HG03097 (cell line): ENCODE data around the gene RAB19.
"Not testable (repeated sequence)": the region's sequence is repeated elsewhere in the genome, so short reads cannot be mapped to it uniquely, and the experiment has no call there.

Experiments
- ATAC-seq: cut with Tn5 transposase; IDR thresholded peaks from one replicate; pipeline ENCODE4 v1.9.1; 2021; ENCODE audit not compliant: unreplicated experiment, low FRiP score

RAB19 gene

DNA sequence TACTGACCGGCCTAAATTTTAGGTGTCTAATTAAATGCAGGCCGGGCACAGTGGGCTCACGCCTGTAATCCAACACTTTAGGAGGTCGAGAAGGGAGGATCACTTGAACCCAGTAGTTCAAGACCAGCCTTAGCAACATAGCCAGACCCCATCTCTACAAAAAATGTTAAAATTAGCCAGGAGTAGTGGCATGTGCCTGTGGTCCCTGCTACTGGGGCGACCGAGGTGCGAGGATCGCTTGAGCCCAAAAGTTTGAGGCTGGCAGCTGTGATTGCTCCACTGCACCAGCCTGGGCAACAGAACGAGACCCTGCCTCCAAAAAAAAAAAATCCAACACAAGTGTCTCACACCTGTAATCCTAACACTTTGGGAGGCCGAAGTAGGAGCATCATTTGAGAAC is 5.0 kb upstream of the RAB19 start:
- no peak for ATAC-seq

DNA sequence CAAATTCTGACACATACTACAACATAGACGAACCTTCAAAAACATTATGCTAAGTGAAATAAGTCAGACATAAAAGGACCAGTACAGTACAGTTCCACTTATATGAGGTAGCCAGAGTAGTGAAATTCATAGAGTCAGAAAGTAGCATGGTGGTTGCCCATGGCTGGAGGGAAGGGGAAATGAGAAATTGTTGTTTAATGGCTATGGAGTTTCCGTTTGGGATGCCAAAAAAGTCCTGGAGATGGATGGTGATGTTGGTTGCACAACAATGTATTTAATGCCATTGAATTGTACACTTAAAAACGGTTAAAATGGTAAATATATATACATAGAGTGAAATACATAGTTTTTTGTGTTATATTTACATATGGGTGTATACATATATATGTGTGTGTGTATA is 3.5 kb upstream of the RAB19 start:
- no peak for ATAC-seq

DNA sequence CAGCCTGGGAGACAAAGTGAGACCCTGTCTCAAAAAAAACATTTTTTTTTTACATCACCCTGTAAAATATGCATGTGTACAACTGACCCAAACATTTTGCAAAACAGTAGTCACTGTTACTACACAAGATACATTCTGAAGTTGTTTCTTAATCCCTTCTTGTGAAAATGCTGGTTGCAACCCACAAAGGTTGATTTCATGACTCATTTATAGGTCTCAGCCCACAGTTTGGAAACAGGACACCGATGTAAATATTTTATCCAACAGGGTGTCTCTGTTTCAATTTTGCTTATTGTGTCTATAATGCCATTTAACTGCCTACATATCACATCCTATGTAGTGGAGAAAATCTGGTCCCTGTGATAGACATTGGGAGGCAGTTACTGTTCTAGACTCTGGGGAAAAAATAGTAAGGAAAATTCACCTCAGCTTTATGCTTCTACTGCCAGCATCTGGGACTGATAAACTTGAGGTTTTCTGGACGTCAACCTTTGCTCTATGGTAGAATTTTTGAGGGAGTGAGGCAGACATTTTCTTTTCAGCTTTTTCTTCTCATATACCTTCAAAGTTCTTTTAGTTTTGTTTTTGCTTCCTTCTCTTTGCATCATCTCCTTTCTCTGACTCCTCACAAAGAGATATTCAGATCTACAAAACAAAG is 1.6 kb upstream of the RAB19 start:
- ATAC-seq = no peak

DNA sequence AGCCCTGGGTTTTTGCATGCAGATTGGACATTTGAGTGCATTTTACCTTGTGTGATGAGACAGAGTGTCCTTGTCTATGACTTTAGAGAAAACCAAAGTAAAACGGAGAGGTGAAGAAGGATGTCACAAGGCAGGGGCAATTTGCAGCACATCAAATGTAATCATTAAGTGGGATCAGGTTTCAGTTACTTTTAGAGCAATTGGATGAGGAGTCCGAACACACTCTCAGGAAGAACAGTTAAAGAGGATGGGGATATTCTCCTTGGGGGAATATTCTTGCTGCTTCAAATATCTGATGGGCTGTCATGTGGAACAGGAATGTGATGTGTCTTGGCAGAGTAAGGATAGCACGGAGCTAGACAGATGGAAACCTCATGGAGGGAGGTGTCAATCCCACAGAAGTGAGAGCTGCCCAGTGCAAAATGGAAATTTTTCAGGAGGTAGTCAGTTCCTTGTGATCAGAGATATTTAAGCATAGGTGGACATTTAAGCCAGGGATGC is 757 bp downstream of the RAB19 start:
- no peak for ATAC-seq

DNA sequence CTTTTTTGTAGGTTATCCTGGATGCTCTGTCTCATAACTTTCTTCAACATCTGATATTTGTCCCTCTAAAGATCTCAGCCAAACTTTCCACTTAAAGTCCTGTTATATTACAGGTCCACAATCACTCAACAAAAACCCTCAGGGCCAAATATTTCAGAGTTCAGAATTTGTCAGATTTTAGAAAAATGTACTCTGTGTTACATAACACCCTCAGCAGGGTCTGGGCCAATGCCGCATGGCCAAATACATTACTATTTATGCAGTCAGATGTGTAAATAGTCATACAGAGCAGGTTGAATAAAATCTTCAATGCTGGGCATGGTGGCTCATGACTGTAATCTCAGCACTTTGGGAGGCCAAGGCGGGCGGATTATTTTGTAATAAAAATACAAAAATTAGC is 11.5 kb downstream of the RAB19 start:
- no peak for ATAC-seq

DNA sequence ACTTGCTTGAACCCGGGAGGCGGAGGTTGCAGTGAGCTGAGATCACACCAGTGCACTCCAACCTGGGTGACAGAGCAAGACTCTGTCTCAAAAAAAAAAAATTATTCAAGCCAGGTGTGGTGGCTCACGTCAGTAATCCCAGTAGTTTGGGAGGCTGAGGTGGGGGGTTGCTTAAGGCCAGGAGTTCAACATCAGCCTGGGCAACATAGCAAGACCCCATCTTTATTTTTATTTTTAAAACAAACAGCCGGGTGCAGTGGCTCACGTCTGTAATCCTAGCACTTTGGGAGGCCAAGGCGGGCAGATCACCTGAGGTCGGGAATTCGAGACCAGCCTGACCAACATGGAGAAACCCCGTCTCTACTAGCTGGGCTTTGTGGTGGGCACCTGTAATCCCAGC is 12.0 kb downstream of the RAB19 start:
- ATAC-seq = not testable (repeated sequence)

DNA sequence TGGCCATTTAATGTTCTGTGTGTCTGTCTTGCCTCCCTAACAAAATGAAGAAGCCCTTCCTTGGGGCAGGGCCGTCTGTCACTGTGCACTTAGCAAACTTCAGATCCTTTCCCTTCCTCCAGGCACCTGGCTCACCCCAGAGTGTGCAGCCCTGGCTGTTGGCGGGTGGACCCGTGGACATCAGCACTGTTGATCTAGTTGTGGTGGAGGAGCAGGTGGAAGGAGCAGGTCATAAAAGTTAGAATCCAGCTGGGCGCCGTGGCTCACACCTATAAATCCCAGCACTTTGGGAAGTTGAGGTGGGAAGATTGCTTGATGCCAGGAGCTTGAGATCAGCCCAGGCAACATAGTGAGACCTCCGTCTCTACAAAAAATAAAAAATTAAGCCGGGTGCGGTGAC is 12.7 kb downstream of the RAB19 start:
- no peak for ATAC-seq

DNA sequence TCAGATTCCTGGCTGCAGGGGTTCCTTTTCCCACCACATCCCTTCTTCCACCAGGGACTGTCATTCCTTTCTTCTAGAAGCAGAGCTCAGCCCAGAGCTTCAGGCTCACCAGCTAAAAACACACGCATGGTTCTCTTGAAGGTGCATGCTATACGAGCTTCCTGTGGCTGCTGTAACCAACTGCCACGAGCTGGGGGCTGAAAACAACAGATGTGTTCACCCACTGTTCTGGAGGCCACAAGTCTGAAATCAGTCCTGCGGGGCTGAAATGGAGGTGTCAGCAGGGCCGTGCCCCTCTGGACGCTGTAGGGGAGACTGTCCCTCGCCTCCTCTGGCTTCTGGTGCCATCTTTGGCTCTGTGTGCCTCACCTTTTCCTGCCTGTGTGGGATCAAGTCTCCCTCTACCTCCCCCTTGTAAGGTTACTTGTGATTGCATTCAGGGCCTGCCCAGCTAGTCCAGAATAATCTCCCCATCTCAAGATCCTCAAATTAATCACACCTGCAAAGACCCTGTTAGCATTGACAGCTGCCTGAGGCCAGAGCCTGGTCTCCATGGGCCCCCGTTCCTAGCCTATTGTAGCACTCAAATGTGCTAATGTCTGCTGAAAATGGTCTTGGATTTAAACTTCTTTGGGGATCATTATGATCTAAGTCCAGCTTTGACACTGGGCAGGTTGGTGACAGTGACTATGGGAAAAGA is 13.7 kb downstream of the RAB19 start:
- no peak for ATAC-seq

DNA sequence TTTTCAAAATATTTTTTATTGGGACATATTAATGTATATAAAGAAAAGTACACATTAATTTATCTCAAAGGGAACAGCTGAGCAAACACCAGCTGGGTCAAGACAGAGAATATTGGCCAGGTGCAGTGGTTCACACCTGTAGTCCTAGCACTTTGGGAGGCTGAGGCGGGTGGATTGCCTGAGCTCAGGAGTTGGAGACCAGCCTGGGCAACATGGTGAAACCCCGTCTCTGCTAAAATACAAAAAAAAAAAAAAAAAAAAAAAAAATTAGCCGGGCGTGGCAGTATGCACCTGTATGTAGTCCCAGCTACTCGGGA is 14.3 kb downstream of the RAB19 start:
- ATAC-seq = not testable (repeated sequence)

DNA sequence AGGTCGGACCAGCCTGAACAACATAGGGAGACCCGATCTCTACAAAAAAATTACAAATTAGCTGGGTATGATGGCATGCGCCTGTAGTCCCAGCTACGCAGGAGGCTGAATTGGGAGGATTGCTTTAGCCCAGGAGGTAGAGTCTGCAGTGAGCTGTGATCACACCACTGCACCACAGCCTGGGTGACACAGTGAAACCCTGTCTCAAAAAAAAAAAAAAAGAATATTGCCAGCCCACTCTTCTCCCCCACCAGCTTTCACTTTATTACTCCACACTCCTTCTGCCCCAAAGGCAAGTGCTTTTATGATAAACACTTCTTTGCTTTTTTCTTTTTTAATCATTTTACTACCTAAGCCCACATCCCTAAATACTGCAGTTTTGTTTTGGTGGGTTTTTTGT is 14.8 kb downstream of the RAB19 start:
- ATAC-seq = no peak

DNA sequence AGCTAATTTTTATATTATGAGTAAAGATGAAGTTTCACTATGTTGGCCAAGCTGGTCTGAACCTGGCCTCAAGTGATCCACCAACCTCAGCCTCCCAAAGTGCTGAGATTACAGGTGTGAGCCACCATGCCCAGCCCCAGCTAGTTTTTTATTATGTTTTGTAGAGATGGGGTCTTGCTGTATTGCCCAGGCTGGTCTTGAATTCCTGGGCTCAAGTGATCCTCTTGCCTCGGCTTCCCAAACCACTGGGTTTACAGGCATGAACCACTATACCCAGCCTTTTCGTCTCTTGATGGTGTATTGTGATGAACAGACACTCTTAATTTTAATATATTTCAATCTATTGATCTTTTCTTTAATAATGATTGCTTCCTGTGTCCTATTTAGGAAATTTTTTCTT is 17.7 kb downstream of the RAB19 start:
- no peak for ATAC-seq

DNA sequence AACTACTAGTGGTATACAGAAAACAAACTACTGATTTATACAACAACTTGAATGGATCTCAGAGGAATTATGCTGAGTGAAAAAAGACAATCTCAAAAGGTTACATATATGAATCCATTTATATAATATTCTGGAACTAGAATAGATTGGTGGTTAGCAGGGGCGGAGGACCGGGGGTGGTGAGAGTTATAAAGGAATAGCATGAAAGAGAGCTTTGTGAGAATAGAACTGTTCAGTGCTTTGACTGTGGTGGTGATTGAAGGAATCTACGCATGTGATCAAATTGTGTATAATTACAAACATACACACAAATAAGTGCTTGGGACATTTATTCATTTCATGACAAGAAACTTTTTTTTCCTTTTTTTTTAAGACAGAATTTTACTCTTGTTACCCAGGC is 19.6 kb downstream of the RAB19 start:
- no peak for ATAC-seq

DNA sequence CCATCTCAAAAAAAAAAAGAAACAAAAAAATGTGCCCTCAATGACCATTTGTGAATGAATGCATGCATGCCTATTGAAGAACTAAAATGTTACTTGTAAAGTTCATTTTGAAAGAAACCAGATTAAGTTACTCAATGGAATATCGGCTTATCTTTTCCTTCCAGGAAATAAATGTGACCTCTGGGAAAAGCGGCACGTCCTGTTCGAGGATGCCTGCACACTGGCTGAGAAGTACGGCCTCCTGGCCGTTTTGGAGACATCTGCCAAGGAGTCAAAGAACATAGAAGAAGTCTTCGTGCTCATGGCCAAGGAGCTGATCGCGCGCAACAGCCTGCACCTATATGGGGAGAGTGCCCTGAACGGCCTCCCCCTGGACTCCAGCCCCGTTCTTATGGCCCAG is 21.9 kb downstream of the RAB19 start:
- no peak for ATAC-seq

DNA sequence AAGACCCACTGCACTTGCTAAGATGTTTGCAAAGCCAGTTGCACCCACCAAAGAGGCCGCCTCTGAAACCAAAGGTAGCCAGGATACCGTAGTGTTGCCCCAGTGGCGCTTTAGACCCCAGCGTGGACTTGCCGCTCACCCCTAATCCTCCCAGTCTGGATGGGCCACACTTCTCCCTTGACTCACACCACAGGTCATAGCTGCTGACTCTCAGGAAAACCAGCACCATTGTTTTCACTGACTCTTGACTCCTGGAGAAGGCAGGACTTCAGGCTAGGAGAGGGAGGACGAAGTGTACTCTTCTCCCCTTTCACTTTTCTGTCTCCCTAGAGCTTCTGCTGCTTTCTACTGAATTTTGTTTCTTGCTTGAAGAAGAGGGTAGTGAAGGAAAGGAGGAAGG is 22.3 kb downstream of the RAB19 start:
- ATAC-seq = no peak

DNA sequence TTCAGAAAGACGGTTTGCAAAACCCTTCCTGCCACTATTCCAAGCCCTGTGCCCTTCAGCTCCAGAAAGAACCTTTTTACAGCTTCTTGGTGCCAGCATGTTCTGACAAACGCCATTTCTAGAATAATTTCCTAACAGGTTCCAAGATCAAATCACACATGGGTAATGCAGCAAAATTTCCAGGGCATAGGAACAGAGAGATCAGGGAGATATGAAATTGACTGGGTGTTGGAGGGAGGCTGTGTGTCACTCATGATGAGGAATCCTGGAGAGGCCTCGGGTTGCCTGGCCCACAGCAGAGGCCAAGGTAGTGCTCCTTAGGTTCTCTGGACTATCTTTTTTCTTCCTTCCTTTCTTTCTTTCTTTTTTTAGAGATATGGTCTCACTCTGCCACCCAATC is 29.5 kb downstream of the RAB19 start:
- no peak for ATAC-seq

DNA sequence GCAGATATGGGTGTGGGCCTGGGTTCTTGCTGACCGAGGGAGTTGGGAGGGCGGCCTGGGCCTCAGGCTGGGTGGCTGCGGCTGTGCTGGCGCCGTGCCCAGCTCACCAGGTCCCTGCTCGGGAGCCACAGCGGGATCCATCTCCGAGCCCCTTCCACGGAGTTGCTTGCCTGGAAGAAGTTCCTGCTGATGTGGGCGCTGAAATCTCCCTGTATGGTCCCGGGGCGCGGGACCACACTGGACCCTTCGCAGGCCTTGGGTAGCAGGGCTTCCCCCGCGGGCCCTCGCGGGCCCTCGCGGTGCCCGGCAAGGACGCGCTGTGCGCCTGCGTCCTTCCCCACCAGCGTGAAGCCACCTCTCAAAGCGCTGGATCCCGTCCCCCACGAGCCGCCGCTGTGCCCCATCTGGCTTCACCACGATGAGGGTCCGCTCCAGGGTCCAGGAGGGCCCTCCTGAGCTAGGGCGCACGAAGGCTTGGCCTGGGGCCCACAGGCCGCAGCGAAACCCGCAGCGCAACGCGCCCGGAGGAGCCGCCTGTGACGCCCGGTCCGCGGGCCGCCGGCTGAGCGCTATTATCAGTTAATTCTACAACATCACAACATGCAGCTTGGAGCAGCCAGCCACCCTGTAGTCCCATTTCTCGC is 31.5 kb downstream of the RAB19 start:
- ATAC-seq = no peak

DNA sequence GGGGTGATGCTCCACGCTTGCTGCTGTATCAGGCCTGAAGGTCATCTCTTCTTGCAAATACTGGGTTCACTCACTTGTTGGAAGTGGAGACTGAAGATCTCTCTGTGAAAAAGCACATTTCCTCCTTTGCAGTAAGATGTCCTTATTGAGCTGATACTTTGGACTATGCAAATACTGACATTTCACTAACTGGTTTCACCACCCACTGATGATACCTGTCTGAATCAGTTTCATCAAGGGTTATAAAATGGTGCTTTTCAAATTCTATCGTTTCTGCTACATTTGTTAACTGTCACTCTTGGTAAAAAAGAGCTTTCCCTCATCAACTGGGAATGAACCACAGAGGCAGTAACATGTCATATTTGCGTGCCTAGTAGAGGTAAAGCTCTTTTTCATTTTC is 35.5 kb downstream of the RAB19 start:
- ATAC-seq = no peak

DNA sequence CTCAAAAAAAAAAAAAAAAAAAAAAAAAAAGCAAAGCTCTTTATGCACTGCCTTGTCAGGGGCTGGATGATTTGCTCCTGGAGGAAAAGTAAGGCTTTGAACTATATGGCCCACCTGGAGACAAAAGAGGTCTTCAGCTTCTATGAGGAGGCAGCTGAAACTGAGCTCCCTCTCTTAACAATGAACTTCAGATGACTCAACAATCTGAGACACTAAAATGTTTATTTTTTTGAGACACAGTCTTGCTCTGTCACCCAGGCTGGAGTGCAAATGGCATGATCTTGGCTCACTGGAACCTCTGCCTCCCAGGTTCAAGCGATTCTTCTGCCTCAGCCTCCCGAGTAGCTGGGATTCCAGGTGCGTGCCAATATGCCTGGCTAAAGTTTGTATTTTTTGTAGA is 36.7 kb downstream of the RAB19 start:
- no peak for ATAC-seq

DNA sequence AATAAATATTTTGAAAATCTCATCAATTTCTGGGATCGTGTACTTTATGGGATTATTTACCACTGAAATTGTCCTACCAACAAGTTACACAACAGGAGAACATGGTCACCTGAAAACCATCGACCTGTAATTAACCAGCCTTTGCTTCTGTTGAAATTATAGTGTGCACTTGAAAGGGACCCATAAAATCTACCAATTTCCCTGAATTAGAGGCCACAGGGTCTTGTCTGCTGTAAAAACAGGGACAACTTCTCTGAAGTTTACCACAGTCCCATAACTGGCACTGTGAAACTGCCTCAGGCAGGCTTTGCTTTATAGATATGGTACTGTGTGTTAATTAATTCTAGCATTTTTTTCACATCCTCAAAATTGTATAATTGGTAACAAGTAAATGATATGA is 37.7 kb downstream of the RAB19 start:
- ATAC-seq = no peak

DNA sequence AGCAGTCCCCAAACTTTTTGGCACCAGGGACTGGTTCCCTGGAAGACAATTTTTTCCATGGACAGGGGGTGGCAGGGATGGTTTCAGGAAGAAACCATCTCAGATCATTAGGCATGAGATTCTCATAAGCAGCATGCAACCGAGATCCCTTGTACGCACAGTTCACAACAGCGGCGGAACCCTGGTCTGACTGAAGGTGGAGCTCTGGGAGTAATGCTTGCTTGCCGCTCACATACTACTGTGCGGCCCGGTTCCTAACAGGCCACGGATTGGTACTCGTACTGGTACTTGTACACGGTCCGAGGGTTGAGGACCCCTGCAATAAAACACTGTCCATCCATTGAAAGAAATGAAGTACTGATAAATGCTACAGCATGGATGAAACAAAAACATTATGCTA is 42.6 kb downstream of the RAB19 start:
- no peak for ATAC-seq

DNA sequence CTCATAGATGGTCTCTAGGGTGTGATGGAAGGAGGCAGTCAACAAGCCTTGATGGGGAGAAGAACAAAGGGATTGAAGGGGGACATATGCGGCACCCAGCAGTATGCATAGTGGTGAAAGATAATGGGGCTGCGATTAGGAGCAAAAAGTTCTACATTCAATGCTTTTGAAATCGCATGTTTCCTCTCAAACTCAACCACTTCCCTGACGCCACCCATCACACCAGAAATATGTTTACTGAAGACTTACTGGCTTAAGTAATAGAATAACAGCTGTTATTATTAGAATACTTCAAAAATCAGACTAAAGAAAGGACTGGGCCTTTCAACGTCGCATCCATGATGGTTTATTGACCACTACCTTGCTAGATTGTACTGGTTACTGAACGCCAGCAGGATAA is 44.0 kb downstream of the RAB19 start:
- ATAC-seq = no peak

DNA sequence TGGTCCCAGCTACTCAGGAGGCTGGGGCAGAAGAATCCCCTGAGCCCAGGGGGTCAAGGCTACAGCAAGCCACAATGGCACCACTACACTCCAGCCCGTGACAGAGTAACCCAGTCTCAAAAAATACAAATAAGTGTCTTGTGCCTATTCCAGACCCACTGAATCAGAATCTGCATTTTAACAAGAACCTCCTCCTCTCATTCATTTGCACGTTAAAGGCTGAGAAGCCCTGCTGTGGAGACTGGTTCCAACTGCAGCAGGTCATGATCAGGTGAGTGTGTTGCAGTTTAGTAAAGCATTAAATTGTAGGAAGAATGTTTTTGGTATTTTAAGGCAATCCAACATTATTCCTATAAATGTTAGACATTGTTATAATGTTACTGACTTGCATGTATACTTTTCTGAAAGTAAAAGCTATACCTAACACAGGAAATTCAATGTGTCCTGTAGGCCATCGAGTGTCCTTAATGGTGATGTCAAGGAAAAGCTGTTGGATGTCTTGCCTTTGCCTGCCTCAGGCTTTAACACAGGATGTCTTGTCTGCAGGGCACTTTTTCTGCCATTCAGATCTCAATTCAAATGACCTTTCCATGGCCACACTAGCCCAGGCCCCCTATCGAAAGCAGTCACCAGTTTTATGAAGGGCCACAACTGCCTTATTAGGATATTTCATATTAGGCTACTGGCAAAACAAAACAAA is 45.1 kb downstream of the RAB19 start:
- no peak for ATAC-seq
